GM18870 (cell line): Measurements from ENCODE around the gene CTSW.
"Not testable (repeated sequence)": the region's sequence is repeated elsewhere in the genome, so short reads cannot be mapped to it uniquely, and the experiment has no call there.

Experiments
- ATAC-seq: cut with Tn5 transposase; IDR thresholded peaks from one replicate; pipeline ENCODE4 v1.9.1; 2021; ENCODE audit warnings: moderate library complexity; ENCODE audit not compliant: unreplicated experiment

Gene CTSW

GRCh38 chr11:65879617-65880016, at the start of gene CTSW:
TSS of gene CTSW (plus strand) at chr11:65879837. CDS start at chr11:65879855, 18 bp downstream.
- ATAC-seq = no peak

- not testable (repeated sequence) for ATAC-seq
Measured at GRCh38 chr11:65832231-65832630, 47.4 kb upstream of the CTSW start.

- ATAC-seq = no peak
Measured at GRCh38 chr11:65833297-65834030, 46.2 kb upstream of the CTSW start, which contains the start of gene SNX32. TSS of gene SNX32 (plus strand) at chr11:65833963. CDS start at chr11:65834066, 103 bp downstream.

- no peak for ATAC-seq
Measured at GRCh38 chr11:65834202-65834601, 45.4 kb upstream of the CTSW start.

GRCh38 chr11:65842144-65842543, 37.5 kb upstream of the CTSW start:
- ATAC-seq = no peak

- no peak for ATAC-seq
Measured at GRCh38 chr11:65843811-65844210, 35.8 kb upstream of the CTSW start.

- ATAC-seq = no peak
Measured at GRCh38 chr11:65844231-65844872, 35.3 kb upstream of the CTSW start.

- ATAC-seq = no peak
Measured at GRCh38 chr11:65847746-65848145, 31.9 kb upstream of the CTSW start.

- not testable (repeated sequence) for ATAC-seq
Measured at GRCh38 chr11:65848693-65849092, 30.9 kb upstream of the CTSW start.

- no peak for ATAC-seq
Measured at GRCh38 chr11:65849366-65849765, 30.3 kb upstream of the CTSW start.

GRCh38 chr11:65849771-65850216, 29.8 kb upstream of the CTSW start:
- ATAC-seq = no peak

- no peak for ATAC-seq
Measured at GRCh38 chr11:65850217-65851082, 29.2 kb upstream of the CTSW start.

- no peak for ATAC-seq
Measured at GRCh38 chr11:65851083-65851579, 28.5 kb upstream of the CTSW start.

GRCh38 chr11:65851811-65852507, 27.7 kb upstream of the CTSW start:
- no peak for ATAC-seq

- no peak for ATAC-seq
Measured at GRCh38 chr11:65852508-65853245, 27.0 kb upstream of the CTSW start.

GRCh38 chr11:65853246-65853979, 26.2 kb upstream of the CTSW start:
- ATAC-seq = no peak

GRCh38 chr11:65854161-65854592, 25.5 kb upstream of the CTSW start:
- ATAC-seq = no peak

- ATAC-seq = no peak
Measured at GRCh38 chr11:65854852-65855837, 24.5 kb upstream of the CTSW start.
